ENCODE results near the gene CYTH1. TPM values are rescaled to one million over a fixed set of nuclear protein-coding genes. Genes with fewer than 3 reads are reported as not detected.

The CYTH1 gene
- total RNA-seq, 1 experiment from 2014 or later = 46.7 TPM

- no peak overlapping the region for H3K4me3 ChIP-seq (ENCODE audit: low read depth in 2 of 2, low read length in 2 of 2)
- H3K9me3 ChIP-seq (ENCODE audit: control insufficient read depth, insufficient read depth, low read depth, low read length) = no peaks in the 10 kb centered on the region
- in situ Hi-C loops (cut with HindIII; ENCODE audit: low pct_unique_long_range_greater_than_20kb, low sequenced_read_pairs) (loop anchor here (10.0 kb wide), 1 partner anchor 224 kb away; no protein-coding TSS in a partner anchor), intact Hi-C loops (cut with micrococcal nuclease; ENCODE audit: unreplicated experiment) (loop anchor here (2.0 kb wide), 1 partner anchor 212 kb away; no protein-coding TSS in a partner anchor)
- 0 out of 2 replicates have a peak, but pooled peaks cover 2% of the 10 kb centered on the region for H3K36me3 ChIP-seq (ENCODE audit: control insufficient read depth, insufficient read depth, low read length)
- DNase-seq (ENCODE audit: low read depth, low spot score) = no peak
- ATAC-seq = peak; percentile 35; the same call in 1 of the 2 replicates
- H3K4me1 ChIP-seq (ENCODE audit: control insufficient read depth, insufficient read depth, low read length) = peaks cover 15% of the 10 kb centered on the region; the same call in 1 of the 2 replicates
- H3K27me3 ChIP-seq (ENCODE audit: control insufficient read depth, insufficient read depth, low read length) = no peaks in the 10 kb centered on the region
- ChIA-PET POLR2A (no interaction called here), CTCF (interaction anchor here (1.0 to 2.0 kb wide), 3 partner anchors 8 to 212 kb away, joined by 3 to 6 read pairs (median 5); no protein-coding TSS in a partner anchor)
- BruUV-seq (replicated peaks) = no TSS peak
- TF ChIP-seq TCF7L2 (IDR thresholded peaks at IDR 0.05; ENCODE audit: low read depth, low read length) = no peak
- H3K27ac ChIP-seq (ENCODE audit: low read length) = no peak overlapping the region
These were observed 72.9 kb downstream of the CYTH1 start for GRCh38 chr17:78709119-78709681.

- H3K9me3 ChIP-seq (ENCODE audit: control insufficient read depth, insufficient read depth, low read depth, low read length) = no peaks in the 10 kb centered on the region
- DNase-seq (ENCODE audit: low read depth, low spot score) (peak; percentile 41), ATAC-seq (peak; percentile 98)
- H3K27me3 ChIP-seq (ENCODE audit: control insufficient read depth, insufficient read depth, low read length) = no peaks in the 10 kb centered on the region
- 0 out of 2 replicates have a peak, but pooled peaks cover 2% of the 10 kb centered on the region for H3K36me3 ChIP-seq (ENCODE audit: control insufficient read depth, insufficient read depth, low read length)
- TF ChIP-seq REST (IDR thresholded peaks at IDR 0.05; ENCODE audit: insufficient read depth in 1 of 2, low read depth in 2 of 2, low read length in 1 of 2) (no peak), CTCF (IDR thresholded peaks at IDR 0.05) (peak; percentile 96), TCF7L2 (IDR thresholded peaks at IDR 0.05; ENCODE audit: low read depth, low read length) (no peak), POLR2AphosphoS5 (IDR thresholded peaks at IDR 0.05; ENCODE audit: low read depth, low read length) (no peak), SIN3A (IDR thresholded peaks at IDR 0.05; ENCODE audit: borderline replicate concordance, insufficient read depth, low read depth, low read length) (no peak)
- ChIA-PET CTCF (interaction anchor here (0.6 to 2.0 kb wide), 7 partner anchors 9 to 212 kb away, joined by 3 to 6 read pairs (median 3); no protein-coding TSS in a partner anchor), POLR2A (no interaction called here)
- in situ Hi-C loops (cut with HindIII; ENCODE audit: low pct_unique_long_range_greater_than_20kb, low sequenced_read_pairs) = loop anchor here (10.0 kb wide), 1 partner anchor 224 kb away; no protein-coding TSS in a partner anchor
- BruUV-seq (replicated peaks) = no TSS peak
- peaks cover 15% of the 10 kb centered on the region; the same call in 1 of the 2 replicates for H3K4me1 ChIP-seq (ENCODE audit: control insufficient read depth, insufficient read depth, low read length)
- intact Hi-C loops (cut with micrococcal nuclease; ENCODE audit: unreplicated experiment) = loop anchor here (2.0 kb wide), 1 partner anchor 212 kb away; no protein-coding TSS in a partner anchor
- no peak overlapping the region; the same call in 1 of the 2 replicates for H3K27ac ChIP-seq (ENCODE audit: low read length)
- H3K4me3 ChIP-seq (ENCODE audit: low read depth in 2 of 2, low read length in 2 of 2) = no peak overlapping the region
These were observed 73.5 kb downstream of the CYTH1 start for GRCh38 chr17:78708510-78708973.
